NCI-H2081 treated with DMSO at 0.1 percent for 48 hours (cell line): ENCODE results near the gene ENOSF1.
"Not testable (repeated sequence)": the region's sequence is repeated elsewhere in the genome, so short reads cannot be mapped to it uniquely, and the experiment has no call there.

ENCODE experiments used
- DNase-seq: peaks from one replicate; lab custom pipeline; 2025; lab: John Stamatoyannopoulos, UW

Gene ENOSF1

GRCh38 chr18:712401-713134 is at the start of gene ENOSF1:
TSS of gene ENOSF1 (minus strand) at chr18:712630. CDS start at chr18:712587, 43 bp downstream.
- no peak for DNase-seq

GRCh38 chr18:759864-760263 is 47.4 kb upstream of the ENOSF1 start:
- DNase-seq, result not testable (repeated sequence)

- DNase-seq, result no peak
Measured at GRCh38 chr18:755506-755905, 43.1 kb upstream of the ENOSF1 start.

- DNase-seq, result no peak
Measured at GRCh38 chr18:754656-755055, 42.2 kb upstream of the ENOSF1 start.

- DNase-seq, result no peak
Measured at GRCh38 chr18:750456-750855, 38.0 kb upstream of the ENOSF1 start.

- no peak for DNase-seq
Measured at GRCh38 chr18:744832-745597, 32.6 kb upstream of the ENOSF1 start.

GRCh38 chr18:741931-742512 is 29.6 kb upstream of the ENOSF1 start:
- no peak for DNase-seq

- DNase-seq, result no peak
Measured at GRCh38 chr18:732371-732770, 19.9 kb upstream of the ENOSF1 start.

- DNase-seq, result no peak
Measured at GRCh38 chr18:731185-731584, 18.8 kb upstream of the ENOSF1 start.

- DNase-seq, result no peak
Measured at GRCh38 chr18:730692-731091, 18.3 kb upstream of the ENOSF1 start.

GRCh38 chr18:730120-730519 is 17.7 kb upstream of the ENOSF1 start:
- DNase-seq, result not testable (repeated sequence)

GRCh38 chr18:725646-726045 is 13.2 kb upstream of the ENOSF1 start:
- no peak for DNase-seq

GRCh38 chr18:723541-724080 is 11.2 kb upstream of the ENOSF1 start:
- DNase-seq, result no peak

GRCh38 chr18:717003-717402 is 4.6 kb upstream of the ENOSF1 start:
- no peak for DNase-seq

GRCh38 chr18:715626-716025 is 3.2 kb upstream of the ENOSF1 start:
- DNase-seq, result no peak

GRCh38 chr18:713135-713490 is 683 bp upstream of the ENOSF1 start:
- DNase-seq, result no peak

- DNase-seq, result no peak
Measured at GRCh38 chr18:711657-712400, 601 bp downstream of the ENOSF1 start.

GRCh38 chr18:711310-711656 is 1.1 kb downstream of the ENOSF1 start:
- no peak for DNase-seq

GRCh38 chr18:710418-711300 is 1.8 kb downstream of the ENOSF1 start:
- no peak for DNase-seq

GRCh38 chr18:709771-710170 is 2.7 kb downstream of the ENOSF1 start:
- no peak for DNase-seq

GRCh38 chr18:708096-708495 is 4.3 kb downstream of the ENOSF1 start:
- DNase-seq, result no peak
